ENCODE results near the gene RNF11.
A peak's percentile ranks its signal among the peaks of the same experiment; 100 is the strongest.

Gene RNF11

DNA sequence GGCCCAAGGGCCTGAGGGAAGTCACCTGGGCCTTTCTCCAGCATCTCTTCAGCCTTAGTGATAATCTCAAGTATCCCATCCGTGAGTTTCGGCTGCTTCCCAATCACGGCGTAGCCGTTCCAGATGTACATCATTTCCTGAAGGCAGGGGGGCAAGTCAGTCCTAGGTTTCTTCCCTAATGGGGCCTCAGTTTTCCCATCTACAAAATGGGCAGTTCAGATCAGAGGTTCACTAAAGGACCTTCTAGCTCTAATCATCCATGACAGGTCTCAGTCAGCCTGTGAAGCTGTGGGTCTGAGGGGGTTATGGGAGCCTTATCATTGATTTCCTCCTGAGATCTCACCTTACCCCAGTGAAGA lies 54.4 kb downstream of the RNF11 start:
- Histone ChIP-seq H3K9ac (ENCODE audit: low read length) (no peak overlapping the region), H3K9me3 (ENCODE audit: control insufficient read depth, low read length) (no peaks in the 10 kb centered on the region), H3K4me3 (ENCODE audit: low read length) (no peak overlapping the region), H3K27me3 (ENCODE audit: control insufficient read depth, insufficient read depth, low read length) (no peaks in the 10 kb centered on the region), H3K4me1 (ENCODE audit: control insufficient read depth, insufficient read depth, low read length) (peaks cover 5% of the 10 kb centered on the region), H3K36me3 (ENCODE audit: control insufficient read depth, insufficient read depth, low read length) (peaks cover 10% of the 10 kb centered on the region)

DNA sequence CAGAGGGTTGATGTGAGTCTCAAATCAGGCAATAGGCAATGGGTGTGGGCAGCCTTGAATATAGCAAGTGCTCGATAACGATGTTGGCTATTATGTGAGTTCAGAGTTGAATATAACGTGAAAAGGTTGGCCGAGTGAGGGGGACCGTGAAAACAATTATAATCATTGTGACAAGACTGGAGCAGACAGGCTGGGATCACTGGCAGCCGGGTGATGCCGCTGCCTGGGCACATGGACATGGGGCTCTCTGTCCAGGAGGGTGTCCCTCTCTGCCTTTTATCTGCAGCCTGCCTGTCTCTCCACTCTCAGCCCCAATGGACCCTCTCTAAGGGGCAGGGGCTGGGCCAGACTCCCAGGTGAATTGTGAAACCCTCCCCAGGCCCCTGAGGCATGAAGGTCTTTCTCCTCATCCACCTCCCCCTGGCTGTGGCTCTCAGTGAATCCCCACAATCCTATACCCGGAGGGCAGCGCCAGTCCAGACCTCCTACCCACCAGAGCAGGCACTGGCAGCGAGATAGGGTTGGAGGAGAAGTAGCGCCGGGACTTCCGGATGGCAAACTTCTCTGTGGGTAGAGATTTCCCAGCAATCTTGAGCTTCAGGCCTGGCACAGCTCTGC lies 57.9 kb downstream of the RNF11 start:
- H3K9me3 ChIP-seq (ENCODE audit: control insufficient read depth, low read length), result no peaks in the 10 kb centered on the region
- no peaks in the 10 kb centered on the region for H3K27me3 ChIP-seq (ENCODE audit: control insufficient read depth, insufficient read depth, low read length)
- H3K36me3 ChIP-seq (ENCODE audit: control insufficient read depth, insufficient read depth, low read length), result no peaks in the 10 kb centered on the region
- H3K9ac ChIP-seq (ENCODE audit: low read length), result no peak overlapping the region
- H3K4me1 ChIP-seq (ENCODE audit: control insufficient read depth, insufficient read depth, low read length), result peaks cover 23% of the 10 kb centered on the region
- H3K4me3 ChIP-seq (ENCODE audit: low read length), result no peak overlapping the region

DNA sequence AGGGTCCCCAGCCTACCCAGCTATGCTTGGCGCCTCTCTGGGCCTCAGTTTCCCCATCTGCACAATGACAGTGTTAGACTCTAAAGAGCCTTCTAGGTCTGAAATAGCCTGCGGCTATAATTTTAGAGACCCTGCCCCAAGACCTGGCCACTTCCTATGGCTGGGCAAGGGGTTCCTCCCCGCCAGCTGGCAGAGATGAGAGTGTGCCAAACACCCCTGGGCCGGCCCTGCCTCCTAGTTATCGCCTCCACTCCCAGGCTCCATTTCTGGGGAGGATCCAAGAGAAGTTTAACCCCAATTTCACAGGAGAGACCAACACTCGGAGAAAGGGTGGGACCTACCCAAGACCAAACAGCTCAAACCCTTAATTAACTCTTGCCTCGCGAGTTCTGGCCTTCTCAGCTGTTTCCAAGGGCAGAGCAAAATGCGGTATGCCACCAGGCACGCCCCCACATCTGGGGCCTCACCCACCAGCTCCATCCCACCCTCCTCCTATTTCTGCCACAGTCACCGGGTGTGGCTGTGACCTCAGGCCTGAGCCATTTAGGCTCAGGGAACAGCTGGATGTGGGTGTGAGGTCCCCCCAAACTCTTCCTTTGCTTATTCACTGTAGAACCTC lies 58.6 kb downstream of the RNF11 start:
- H3K4me1 ChIP-seq (ENCODE audit: control insufficient read depth, insufficient read depth, low read length), result peaks cover 23% of the 10 kb centered on the region
- no peak overlapping the region for H3K4me3 ChIP-seq (ENCODE audit: low read length)
- H3K36me3 ChIP-seq (ENCODE audit: control insufficient read depth, insufficient read depth, low read length), result no peaks in the 10 kb centered on the region
- H3K9ac ChIP-seq (ENCODE audit: low read length), result no peak overlapping the region
- H3K9me3 ChIP-seq (ENCODE audit: control insufficient read depth, low read length), result no peaks in the 10 kb centered on the region
- no peaks in the 10 kb centered on the region for H3K27me3 ChIP-seq (ENCODE audit: control insufficient read depth, insufficient read depth, low read length)

DNA sequence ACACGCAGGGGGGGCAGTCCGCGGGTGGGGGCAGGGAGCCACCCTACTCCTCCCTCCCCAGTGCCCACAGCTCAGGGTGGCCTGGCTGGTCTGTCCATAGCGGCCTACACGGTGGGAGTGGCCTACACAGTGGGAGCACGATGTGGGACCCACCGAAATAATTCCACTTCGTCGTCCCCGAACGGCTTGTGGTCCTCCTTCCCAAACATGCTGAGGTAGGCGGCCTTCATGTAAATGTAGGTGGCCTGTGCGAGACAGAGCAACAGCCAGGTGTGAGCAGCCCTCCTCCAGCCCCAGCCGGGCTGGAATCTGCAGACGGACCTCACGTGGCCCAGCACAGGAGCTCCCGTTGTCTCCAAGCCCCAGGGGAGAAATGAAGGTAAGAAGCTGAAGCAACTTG lies 59.9 kb downstream of the RNF11 start:
- no peaks in the 10 kb centered on the region for H3K36me3 ChIP-seq (ENCODE audit: control insufficient read depth, insufficient read depth, low read length)
- no peaks in the 10 kb centered on the region for H3K27me3 ChIP-seq (ENCODE audit: control insufficient read depth, insufficient read depth, low read length)
- H3K9ac ChIP-seq (ENCODE audit: low read length), result no peak overlapping the region
- H3K4me1 ChIP-seq (ENCODE audit: control insufficient read depth, insufficient read depth, low read length), result peaks cover 23% of the 10 kb centered on the region
- no peaks in the 10 kb centered on the region for H3K9me3 ChIP-seq (ENCODE audit: control insufficient read depth, low read length)
- H3K4me3 ChIP-seq (ENCODE audit: low read length), result no peak overlapping the region

DNA sequence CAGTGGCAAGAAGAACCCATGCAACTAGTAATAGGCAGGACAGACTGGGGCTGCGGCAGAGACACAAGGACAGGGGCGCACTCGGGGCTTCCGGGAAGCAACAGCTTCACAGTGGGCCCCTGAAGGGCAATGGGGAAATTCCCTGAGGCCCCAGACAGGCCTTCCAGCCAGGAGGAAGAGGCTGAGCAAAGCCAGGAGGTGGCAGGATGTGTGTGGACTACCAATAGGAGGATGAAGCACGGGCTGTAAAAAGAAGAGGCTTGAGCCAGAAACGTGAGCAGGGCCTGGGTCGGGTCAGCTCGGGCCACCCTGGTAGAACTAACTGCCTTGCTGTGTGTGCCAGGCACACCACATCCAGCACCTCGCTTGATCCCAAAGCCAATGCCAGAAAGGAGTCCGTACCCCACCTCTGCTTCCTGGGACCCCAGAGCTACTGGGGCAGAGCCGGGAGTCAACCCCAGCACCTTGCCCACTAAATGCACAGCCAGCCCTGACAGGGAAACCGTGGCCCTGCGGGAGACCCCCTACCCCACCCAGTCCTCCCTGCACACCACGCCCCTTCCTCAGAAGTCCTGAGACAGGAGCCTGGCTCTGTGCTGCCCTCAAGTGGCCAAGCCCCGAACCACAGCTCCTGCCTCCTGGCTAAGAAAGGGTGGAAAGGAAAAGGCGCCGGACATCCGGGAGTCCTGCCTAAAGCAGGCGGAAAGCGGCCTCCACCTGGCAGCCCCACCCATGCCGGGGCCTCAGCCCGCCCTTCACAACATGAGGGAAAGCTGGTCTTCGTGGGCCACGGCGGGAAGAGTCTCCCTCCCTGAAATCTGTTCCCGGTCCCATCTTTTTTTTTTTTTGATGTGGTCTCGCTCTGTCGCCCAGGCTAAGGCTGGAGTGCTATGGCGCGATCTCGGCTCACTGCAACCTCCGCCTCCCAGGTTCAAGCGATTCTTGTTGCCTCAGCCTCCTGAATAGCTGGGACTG lies 60.6 kb downstream of the RNF11 start:
- H3K9me3 ChIP-seq (ENCODE audit: control insufficient read depth, low read length), result no peaks in the 10 kb centered on the region
- no peak overlapping the region for H3K4me3 ChIP-seq (ENCODE audit: low read length)
- H3K36me3 ChIP-seq (ENCODE audit: control insufficient read depth, insufficient read depth, low read length), result no peaks in the 10 kb centered on the region
- H3K27me3 ChIP-seq (ENCODE audit: control insufficient read depth, insufficient read depth, low read length), result no peaks in the 10 kb centered on the region
- peaks cover 23% of the 10 kb centered on the region for H3K4me1 ChIP-seq (ENCODE audit: control insufficient read depth, insufficient read depth, low read length)
- H3K9ac ChIP-seq (ENCODE audit: low read length), result peak overlapping the region; percentile 46

DNA sequence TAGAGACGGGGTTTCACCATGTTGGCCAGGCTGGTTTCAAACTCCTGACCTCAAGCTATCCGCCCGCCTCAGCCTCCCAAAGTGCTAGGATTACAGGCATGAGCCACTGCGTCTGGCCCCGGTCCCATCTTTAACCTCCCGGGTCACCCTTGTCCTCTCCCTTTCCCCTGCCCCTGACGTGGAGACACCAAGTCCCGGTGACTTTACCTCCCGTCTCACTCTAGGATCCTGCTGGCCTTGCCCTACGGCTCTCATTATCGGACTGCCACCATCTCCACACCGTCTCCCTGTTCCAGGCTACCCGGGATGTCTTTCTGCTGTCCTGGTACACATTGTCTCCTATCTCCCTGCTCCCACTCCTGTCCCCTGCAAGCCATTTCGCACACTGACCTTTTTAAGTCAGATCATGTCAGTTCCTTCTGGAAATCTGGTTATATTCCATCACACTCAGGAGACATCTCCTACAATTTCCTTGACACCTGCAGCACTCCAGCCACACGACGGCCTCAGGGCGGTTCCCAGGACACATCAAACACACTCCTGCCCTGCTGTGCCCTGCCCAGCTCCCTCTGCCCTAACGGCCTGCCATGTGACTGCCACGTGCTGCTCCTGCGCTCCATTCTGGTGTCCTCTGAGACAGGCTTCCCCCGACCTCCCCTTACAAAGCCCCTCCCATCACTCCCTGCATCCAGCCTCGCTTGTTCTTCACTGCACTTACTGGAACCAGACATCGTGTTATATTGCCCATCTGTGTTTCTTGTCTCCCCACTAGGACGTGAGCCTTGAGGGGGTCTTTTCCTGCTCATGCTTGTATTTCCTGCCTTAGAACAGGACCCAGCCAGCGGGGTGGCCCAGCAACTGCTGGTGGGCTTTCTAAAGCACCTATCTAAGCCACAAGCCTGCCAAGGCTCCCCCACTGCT lies 61.6 kb downstream of the RNF11 start:
- H3K4me3 ChIP-seq (ENCODE audit: low read length), result no peak overlapping the region
- no peaks in the 10 kb centered on the region for H3K9me3 ChIP-seq (ENCODE audit: control insufficient read depth, low read length)
- H3K27me3 ChIP-seq (ENCODE audit: control insufficient read depth, insufficient read depth, low read length), result no peaks in the 10 kb centered on the region
- H3K9ac ChIP-seq (ENCODE audit: low read length), result peak overlapping the region; percentile 46
- peaks cover 23% of the 10 kb centered on the region for H3K4me1 ChIP-seq (ENCODE audit: control insufficient read depth, insufficient read depth, low read length)
- H3K36me3 ChIP-seq (ENCODE audit: control insufficient read depth, insufficient read depth, low read length), result no peaks in the 10 kb centered on the region

DNA sequence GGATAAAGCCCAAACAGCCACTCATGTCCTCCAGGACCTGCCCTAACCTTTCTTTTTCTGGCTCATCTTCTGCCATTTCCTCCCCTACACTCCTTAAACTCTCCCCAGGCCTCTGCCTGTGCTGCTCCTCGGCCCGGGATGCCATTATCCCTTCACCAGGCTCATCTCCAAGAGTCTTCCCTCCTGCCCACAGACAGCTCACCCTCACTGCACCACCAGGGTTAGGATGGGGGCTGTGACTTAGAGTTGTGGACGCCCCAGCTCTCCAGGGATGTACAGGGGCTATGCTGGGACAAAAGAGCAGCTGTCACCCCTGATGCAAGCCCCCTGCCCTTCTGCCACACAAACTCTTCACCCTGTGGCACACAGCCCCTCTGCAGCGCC lies 62.2 kb downstream of the RNF11 start:
- no peak overlapping the region for H3K4me3 ChIP-seq (ENCODE audit: low read length)
- H3K27me3 ChIP-seq (ENCODE audit: control insufficient read depth, insufficient read depth, low read length), result no peaks in the 10 kb centered on the region
- no peaks in the 10 kb centered on the region for H3K9me3 ChIP-seq (ENCODE audit: control insufficient read depth, low read length)
- H3K4me1 ChIP-seq (ENCODE audit: control insufficient read depth, insufficient read depth, low read length), result peaks cover 24% of the 10 kb centered on the region
- no peaks in the 10 kb centered on the region for H3K36me3 ChIP-seq (ENCODE audit: control insufficient read depth, insufficient read depth, low read length)
- no peak overlapping the region for H3K9ac ChIP-seq (ENCODE audit: low read length)

DNA sequence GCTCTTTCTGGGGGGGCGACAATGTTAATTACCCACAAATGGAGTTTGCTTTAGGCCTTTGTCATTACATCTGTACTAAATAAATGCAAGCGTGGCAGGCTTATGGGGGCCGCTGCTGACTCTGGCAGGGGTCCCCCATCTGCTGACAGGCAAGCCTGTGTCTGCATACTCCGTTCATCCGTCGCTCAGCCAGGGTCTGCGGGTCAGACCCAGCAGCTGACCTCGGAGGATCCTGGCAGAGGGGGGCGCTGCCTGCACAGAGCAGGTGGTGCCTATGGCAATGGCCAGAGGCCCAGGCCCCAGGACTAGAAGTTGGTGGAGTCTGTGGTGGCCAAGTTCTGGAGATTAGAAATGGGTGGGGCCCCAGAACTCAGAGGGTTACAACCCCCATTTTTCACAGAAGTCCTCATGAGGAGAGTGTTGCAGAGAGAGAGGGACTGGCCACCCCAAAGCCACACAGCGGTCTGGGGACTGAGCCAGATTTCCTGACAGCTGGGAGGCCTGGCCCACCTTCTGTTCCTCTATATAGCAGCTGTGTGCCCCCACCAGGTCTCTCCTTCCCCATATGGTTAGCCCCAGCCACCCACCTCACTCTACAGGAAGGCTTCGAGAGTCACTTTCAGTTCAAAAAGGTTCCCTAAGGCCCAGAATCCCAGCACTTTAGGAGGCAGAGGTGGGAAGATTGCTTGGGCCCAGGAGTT lies 63.3 kb downstream of the RNF11 start:
- Histone ChIP-seq H3K9me3 (ENCODE audit: control insufficient read depth, low read length) (no peaks in the 10 kb centered on the region), H3K36me3 (ENCODE audit: control insufficient read depth, insufficient read depth, low read length) (no peaks in the 10 kb centered on the region), H3K4me3 (ENCODE audit: low read length) (no peak overlapping the region), H3K4me1 (ENCODE audit: control insufficient read depth, insufficient read depth, low read length) (peaks cover 34% of the 10 kb centered on the region), H3K27me3 (ENCODE audit: control insufficient read depth, insufficient read depth, low read length) (no peaks in the 10 kb centered on the region), H3K9ac (ENCODE audit: low read length) (no peak overlapping the region)

DNA sequence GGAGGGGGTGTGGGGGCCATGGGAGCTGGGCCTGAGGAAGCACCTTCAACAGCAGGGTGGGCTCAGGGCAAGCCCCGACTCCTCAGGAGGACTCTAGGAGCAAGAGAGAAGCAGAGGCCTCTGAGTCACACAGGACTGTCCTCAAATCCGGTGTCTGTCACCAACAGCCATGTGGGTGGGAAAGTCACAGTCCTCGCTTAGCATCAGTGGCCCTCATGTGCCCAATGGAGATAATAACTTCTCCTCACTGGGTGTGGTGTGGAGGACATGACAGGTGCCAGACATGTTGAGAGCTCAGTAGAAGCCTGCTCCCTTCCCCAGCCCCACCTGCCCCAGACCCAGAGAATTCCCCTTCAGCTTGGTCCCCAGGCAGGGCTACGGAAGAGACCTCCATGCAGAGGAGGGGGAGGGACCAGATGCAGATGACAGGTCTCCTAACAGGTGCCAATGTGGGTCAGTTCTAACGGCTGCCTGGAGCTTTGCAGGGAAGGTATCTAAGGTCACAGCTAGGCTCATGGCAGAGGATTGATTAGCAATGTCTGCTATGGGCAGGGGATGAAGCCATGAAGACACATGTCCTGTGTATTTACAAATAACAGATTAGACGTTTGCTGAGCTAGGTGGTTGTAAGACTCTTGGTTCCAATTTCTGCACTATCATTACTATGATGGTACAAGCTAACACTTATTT lies 64.1 kb downstream of the RNF11 start:
- Histone ChIP-seq H3K4me1 (ENCODE audit: control insufficient read depth, insufficient read depth, low read length) (peaks cover 37% of the 10 kb centered on the region), H3K9ac (ENCODE audit: low read length) (no peak overlapping the region), H3K9me3 (ENCODE audit: control insufficient read depth, low read length) (no peaks in the 10 kb centered on the region), H3K4me3 (ENCODE audit: low read length) (no peak overlapping the region), H3K27me3 (ENCODE audit: control insufficient read depth, insufficient read depth, low read length) (no peaks in the 10 kb centered on the region), H3K36me3 (ENCODE audit: control insufficient read depth, insufficient read depth, low read length) (peaks cover 3% of the 10 kb centered on the region)

DNA sequence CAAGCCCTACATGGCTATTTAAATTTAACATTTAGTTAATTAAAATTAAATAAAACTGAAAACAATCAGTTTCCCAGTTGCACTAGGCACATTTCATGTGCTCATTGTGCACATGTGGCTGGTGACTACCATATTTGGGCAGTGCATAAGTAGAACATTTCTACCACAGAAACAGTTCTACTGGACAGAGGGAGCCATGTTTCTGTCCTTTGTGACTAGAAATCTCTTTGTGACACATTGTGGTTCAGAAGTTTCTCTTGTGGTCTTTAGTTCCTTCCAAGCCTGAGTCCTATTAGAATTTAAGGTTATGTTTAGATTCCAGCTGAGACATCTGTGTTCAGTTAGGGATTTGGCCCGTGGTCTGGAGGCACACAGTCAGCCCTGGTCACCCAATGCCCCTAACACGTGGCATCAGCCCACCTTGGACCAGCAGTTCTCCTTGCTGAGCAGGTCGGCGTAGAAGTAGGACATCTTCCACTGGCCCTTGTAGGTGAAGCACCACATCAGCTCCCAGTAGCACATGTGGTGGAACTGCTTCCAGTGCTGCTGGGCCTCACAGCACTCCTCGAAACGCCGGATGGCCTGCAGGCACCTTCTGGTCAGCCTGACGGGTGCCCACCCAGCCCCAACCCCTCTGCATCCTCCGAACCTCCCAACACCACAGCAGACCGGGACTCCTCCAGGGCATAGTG lies 65.2 kb downstream of the RNF11 start:
- peaks cover 3% of the 10 kb centered on the region for H3K36me3 ChIP-seq (ENCODE audit: control insufficient read depth, insufficient read depth, low read length)
- H3K9me3 ChIP-seq (ENCODE audit: control insufficient read depth, low read length), result no peaks in the 10 kb centered on the region
- no peak overlapping the region for H3K9ac ChIP-seq (ENCODE audit: low read length)

More for the DNA sequence above, 65.2 kb downstream of the RNF11 start:
- H3K4me1 ChIP-seq (ENCODE audit: control insufficient read depth, insufficient read depth, low read length), result peaks cover 49% of the 10 kb centered on the region
- H3K4me3 ChIP-seq (ENCODE audit: low read length), result no peak overlapping the region
- H3K27me3 ChIP-seq (ENCODE audit: control insufficient read depth, insufficient read depth, low read length), result no peaks in the 10 kb centered on the region
